ENCODE results near the gene PEA15. TPM values are rescaled to one million over a fixed set of nuclear protein-coding genes. Genes with fewer than 3 reads are reported as not detected.
A peak's percentile ranks its signal among the peaks of the same experiment; 100 is the strongest.

PEA15 gene
- total and polyA plus RNA-seq, 10 of the 15 experiments (the other 5 are each of a cell fraction or from before 2014, with no cell fraction given): 15.1 to 269 (median 65.6) TPM

GRCh38 chr1:160193091-160193819, 11.9 kb upstream of the PEA15 start (continued):
- no peak for TF ChIP-seq ZNF687 (IDR thresholded peaks at IDR 0.05)
- peak in 1 of 2 experiments; percentile 65; a peak in 1 of 4 replicates for TF ChIP-seq BHLHE40 (IDR thresholded peaks at IDR 0.05; ENCODE audit: borderline replicate concordance in 1 of 2, low read depth in 2 of 2, low read length in 1 of 2)
- TF ChIP-seq MYB (IDR thresholded peaks at IDR 0.05; ENCODE audit: borderline replicate concordance, low read depth, low read length): no peak
- TF ChIP-seq E4F1 (IDR thresholded peaks at IDR 0.05; ENCODE audit: borderline replicate concordance, partially characterized antibody): no peak
- no peak for TF ChIP-seq SREBF2 (IDR thresholded peaks at IDR 0.05; ENCODE audit: low read length)
- TF ChIP-seq RCOR1 (conservative IDR thresholded peaks at IDR 0.05; ENCODE audit: low read depth, low read length): no peak
- no peak for TF ChIP-seq HSF1 (IDR thresholded peaks at IDR 0.05; ENCODE audit: low read depth, low read length)
- TF ChIP-seq CBX5 (IDR thresholded peaks at IDR 0.05; ENCODE audit: low read depth): no peak
- 0 out of 2 replicates have a peak, but pooled peaks have one; percentile 28 for TF ChIP-seq TCF12 (IDR thresholded peaks at IDR 0.05; ENCODE audit: low read depth, low read length)
- TF ChIP-seq SMAD5 (IDR thresholded peaks at IDR 0.05; ENCODE audit: low read depth): no peak
- TF ChIP-seq BCL11A (IDR thresholded peaks at IDR 0.05; ENCODE audit: low read depth, low read length): peak; percentile 61; the same call in 1 of the 2 replicates
- no peak for TF ChIP-seq NR2C1 (IDR thresholded peaks at IDR 0.05)
- no peak for TF ChIP-seq MLLT1 (IDR thresholded peaks at IDR 0.05)
- no peak for TF ChIP-seq ZBTB33 (IDR thresholded peaks at IDR 0.05)
- TF ChIP-seq PAX5 (IDR thresholded peaks at IDR 0.05; ENCODE audit: borderline replicate concordance, low read depth, low read length): 0 out of 2 replicates have a peak, but pooled peaks have one; percentile 36
- TF ChIP-seq SREBF1 (IDR thresholded peaks at IDR 0.05; ENCODE audit: low read length): no peak
- TF ChIP-seq CHD1 (IDR thresholded peaks at IDR 0.05; ENCODE audit: low read depth, low read length): no peak
- TF ChIP-seq RFX5 (IDR thresholded peaks at IDR 0.05; ENCODE audit: low read depth, low read length): no peak
- TF ChIP-seq MTA2 (IDR thresholded peaks at IDR 0.05; ENCODE audit: low read depth): peak; percentile 51

Measured in GM12878 (cell line).